HEK293 (cell line): ENCODE results near the gene MNX1.

Source experiments
- CTCF ChIP-seq: fragments of 450-650 bp; formaldehyde crosslinking; IDR thresholded peaks from 2 replicates; pipeline ENCODE4 v1.5.1; 2016; ENCODE audit warnings: missing biosample characterization, missing genetic modification characterization
- TCF7L2 ChIP-seq: IDR thresholded peaks from 2 replicates; pipeline ENCODE4 v1.6.1; 2011; ENCODE audit warnings: low read depth, mild to moderate bottlenecking, inconsistent platforms, low read length, moderate library complexity, borderline replicate concordance
- ZFP3 ChIP-seq: fragments of 450-650 bp; formaldehyde crosslinking; IDR thresholded peaks from 2 replicates; pipeline ENCODE4 v1.5.1; 2016; ENCODE audit warnings: low read depth, missing biosample characterization, missing genetic modification characterization
- ZNF114 ChIP-seq: fragments of 450-650 bp; formaldehyde crosslinking; IDR thresholded peaks from 2 replicates; pipeline ENCODE4 v1.5.0; 2017; ENCODE audit warnings: missing biosample characterization, missing genetic modification characterization
- ZNF426 ChIP-seq: fragments of 450-650 bp; formaldehyde crosslinking; IDR thresholded peaks from 2 replicates; pipeline ENCODE4 v1.5.1; 2017; ENCODE audit warnings: missing biosample characterization, missing genetic modification characterization, mild to moderate bottlenecking, inconsistent platforms, moderate library complexity

- TF ChIP-seq CTCF (tag by site-specific recombination), result no peak
- TF ChIP-seq ZFP3 (tag by site-specific recombination), result no peak
- no peak for TF ChIP-seq ZNF114 (tag by site-specific recombination)
- TF ChIP-seq ZNF426 (tag by site-specific recombination), result no peak
- TF ChIP-seq TCF7L2, result no peak
These were observed 17.9 kb upstream of the MNX1 start for GRCh38 chr7:157028199-157028903.
